CD4-positive, alpha-beta memory T cell (primary cell): ENCODE measurements around the gene HINT3. TPM values are rescaled to one million over a fixed set of nuclear protein-coding genes. Genes with fewer than 3 reads are reported as not detected.
A peak's percentile ranks its signal among the peaks of the same experiment; 100 is the strongest.

ENCODE experiments used
- CTCF ChIA-PET: fragments of 350-600 bp; sonication (Branson Sonifier 250); formaldehyde crosslinking; loops from one replicate; lab custom pipeline; 2021; ENCODE audit warnings: inconsistent platforms; ENCODE audit not compliant: partially characterized antibody; lab: Charles Lee
- POLR2A ChIA-PET: fragments of 350-600 bp; sonication (Branson Sonifier 250); formaldehyde crosslinking; loops from one replicate; lab custom pipeline; 2021; ENCODE audit not compliant: partially characterized antibody; lab: Charles Lee
- DNase-seq, 5 donors: peaks; one replicate each; pipeline versions ENCODE4 v3.0.0 to v3.0.0-alpha.2; 2020 to 2022; ENCODE audit warnings: mixed read lengths in 1 of 5
- H3K27ac ChIP-seq: one replicate; pipeline ENCODE4 v1.7.0; 2013; ENCODE audit warnings: low read depth, low read length
- H3K27me3 ChIP-seq: 2 replicates; pipeline ENCODE4 v1.7.0; 2013; ENCODE audit warnings: mild to moderate bottlenecking, low read length, moderate library complexity; ENCODE audit not compliant: insufficient read depth
- H3K36me3 ChIP-seq: 2 replicates; pipeline ENCODE4 v1.7.0; 2013; ENCODE audit warnings: mild to moderate bottlenecking, low read length, moderate library complexity; ENCODE audit not compliant: insufficient read depth
- H3K4me1 ChIP-seq: 2 replicates; pipeline ENCODE4 v1.7.0; 2013; ENCODE audit warnings: mild to moderate bottlenecking, low read length, moderate library complexity; ENCODE audit not compliant: insufficient read depth
- H3K4me3 ChIP-seq, 2 donors: one replicate each; pipeline ENCODE4 v1.7.0; 2013; ENCODE audit warnings: low read length in 2 of 2, mild to moderate bottlenecking in 1 of 2
- H3K9me3 ChIP-seq, 2 donors: one replicate each; pipeline ENCODE4 v1.7.0; 2013; ENCODE audit warnings: low read length in 2 of 2, control low read depth in 1 of 2; ENCODE audit not compliant: control insufficient read depth in 1 of 2
- H3K27ac Mint-ChIP-seq, 7 donors: one replicate each; pipeline ENCODE4 v1.8.0; 2020 to 2021; ENCODE audit warnings: mixed read lengths in 7 of 7, mild to moderate bottlenecking in 6 of 7, inconsistent platforms in 3 of 7, moderate library complexity in 3 of 7
- H3K27me3 Mint-ChIP-seq, 2 donors: one replicate each; pipeline ENCODE4 v1.8.0; 2020 to 2021; ENCODE audit warnings: mixed read lengths in 2 of 2
- H3K36me3 Mint-ChIP-seq, 2 donors: one replicate each; pipeline ENCODE4 v1.8.0; 2020 to 2021; ENCODE audit warnings: mixed read lengths in 2 of 2, inconsistent platforms in 1 of 2, mild to moderate bottlenecking in 1 of 2
- H3K4me1 Mint-ChIP-seq, 4 donors: one replicate each; pipeline ENCODE4 v1.8.0; 2020 to 2021; ENCODE audit warnings: mixed read lengths in 4 of 4, mild to moderate bottlenecking in 1 of 4
- H3K4me3 Mint-ChIP-seq, 8 donors: one replicate each; pipeline ENCODE4 v1.8.0; 2020 to 2021; ENCODE audit warnings: mixed read lengths in 8 of 8, mild to moderate bottlenecking in 7 of 8, moderate library complexity in 6 of 8, inconsistent platforms in 3 of 8
- H3K9me3 Mint-ChIP-seq, 8 donors: one replicate each; pipeline ENCODE4 v1.8.0; 2020 to 2021; ENCODE audit warnings: mixed read lengths in 8 of 8, mild to moderate bottlenecking in 5 of 8, inconsistent platforms in 3 of 8, moderate library complexity in 1 of 8
- intact Hi-C: fragments of 100-400 bp; cut with micrococcal nuclease; formaldehyde crosslinking; loops from one replicate; pipeline ENCODE4 v1.15.1; 2023
- polyA plus RNA-seq, 2 donors: library from polyadenylated mRNA; unstranded; fragments of 300-500 nt; fragmentation: Illumina TruSeq; gene quantifications; one replicate each; pipeline ENCODE4 v1.2.3, GENCODE V29; 2021
- total RNA-seq, 2 experiments: library from RNA; stranded (reverse); gene quantifications; one replicate each; pipeline ENCODE4 v1.2.3, GENCODE V29; 2021

HINT3 gene
- total and polyA plus RNA-seq, 4 experiments from 2014 or later, result 8.1 to 12.7 (median 10.1) TPM

DNA sequence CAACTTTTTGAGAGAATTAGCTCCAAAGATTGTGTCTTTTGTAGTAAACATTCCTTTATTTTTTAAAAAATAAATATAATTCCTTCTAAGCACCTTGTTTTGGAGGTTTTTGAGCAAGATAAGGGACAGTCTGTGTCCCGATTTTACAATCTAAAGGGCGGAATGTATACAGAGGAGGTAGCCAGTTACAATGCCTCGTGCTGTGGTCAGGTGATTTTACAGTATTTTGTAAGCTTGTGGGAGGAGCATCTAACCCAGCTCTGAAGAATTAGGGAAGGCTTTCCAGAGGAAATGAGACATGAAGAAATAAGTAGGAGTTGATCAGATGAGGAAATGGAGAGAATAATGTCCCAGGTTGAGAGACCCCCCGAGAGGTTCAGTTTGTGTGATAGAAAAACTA is 1.3 kb downstream of the HINT3 start:
- Mint-ChIP-seq H3K27ac (no peak overlapping the region), H3K36me3 (peaks cover 2 to 12% of the 10 kb centered on the region in 2 donors), H3K9me3 (no peaks in the 10 kb centered on the region), H3K4me3 (no peak overlapping the region), H3K4me1 (peaks cover 4 to 31% (median 12%) of the 10 kb centered on the region in 4 donors), H3K27me3 (no peaks in the 10 kb centered on the region)
- intact Hi-C loops, result loop anchor here (2.0 kb wide), 2 partner anchors 39 to 655 kb away; no protein-coding TSS in a partner anchor
- H3K36me3 ChIP-seq, result no peaks in the 10 kb centered on the region
- DNase-seq, result no peak
- no peaks in the 10 kb centered on the region for H3K9me3 ChIP-seq
- CTCF ChIA-PET, result interaction anchor here (0.7 to 8.2 kb wide), 19 partner anchors 10 to 647 kb away, joined by 3 to 118 read pairs (median 11); partner anchors contain the start of genes NCOA7 and TRMT11
- H3K4me1 ChIP-seq, result peaks cover 45% of the 10 kb centered on the region
- peak overlapping the region in 1 of 2 donors; percentile 60 for H3K4me3 ChIP-seq
- H3K27me3 ChIP-seq, result no peaks in the 10 kb centered on the region
- no peak overlapping the region for H3K27ac ChIP-seq
- POLR2A ChIA-PET, result interaction anchor here (0.6 to 7.3 kb wide), 6 partner anchors 14 to 210 kb away, joined by 3 to 133 read pairs (median 25); partner anchors contain the start of genes NCOA7 and TRMT11

DNA sequence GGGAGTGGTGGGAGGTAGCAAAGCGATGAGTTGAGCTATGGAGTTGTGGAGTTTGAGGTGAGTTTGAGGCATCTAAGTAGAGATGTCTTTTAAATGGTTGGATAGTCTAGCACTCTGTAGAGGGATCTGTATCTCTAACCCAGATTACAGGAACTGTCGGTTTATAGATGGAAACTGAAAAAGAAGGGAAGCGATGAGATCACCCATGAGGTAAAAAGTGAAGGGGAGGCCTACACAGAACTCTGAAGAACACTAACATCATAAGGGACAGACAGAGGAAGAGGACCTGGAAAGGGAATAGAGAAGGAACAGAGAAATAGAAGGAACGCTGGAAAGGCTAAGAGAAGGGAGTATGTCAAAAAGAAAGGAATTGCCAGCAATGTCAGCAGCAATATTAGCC is 2.5 kb downstream of the HINT3 start:
- H3K4me1 ChIP-seq, result peaks cover 49% of the 10 kb centered on the region
- no peaks in the 10 kb centered on the region for H3K36me3 ChIP-seq
- no peak overlapping the region for H3K27ac Mint-ChIP-seq
- H3K4me1 Mint-ChIP-seq, result peaks cover 15 to 34% (median 22%) of the 10 kb centered on the region in 4 donors
- CTCF ChIA-PET, result interaction anchor here (0.6 to 8.2 kb wide), 5 partner anchors 15 to 173 kb away, joined by 3 to 118 read pairs (median 25); partner anchors contain the start of genes NCOA7 and TRMT11
- H3K27me3 Mint-ChIP-seq, result no peaks in the 10 kb centered on the region
- H3K9me3 ChIP-seq, result no peaks in the 10 kb centered on the region
- H3K36me3 Mint-ChIP-seq, result peaks cover 4 to 12% of the 10 kb centered on the region in 2 donors
- POLR2A ChIA-PET, result interaction anchor here (4.6 kb wide), 1 partner anchor 27 kb away, joined by 46 read pairs; the partner anchor contains the start of gene TRMT11
- no peak for DNase-seq
- no peaks in the 10 kb centered on the region for H3K9me3 Mint-ChIP-seq
- no peak overlapping the region for H3K4me3 Mint-ChIP-seq
- no peak overlapping the region for H3K4me3 ChIP-seq
- no peaks in the 10 kb centered on the region for H3K27me3 ChIP-seq
- intact Hi-C loops, result no loop called here
- no peak overlapping the region for H3K27ac ChIP-seq

- H3K27me3 ChIP-seq, result no peaks in the 10 kb centered on the region
- CTCF ChIA-PET, result interaction anchor here (0.8 to 6.2 kb wide), 5 partner anchors 9 to 170 kb away, joined by 3 to 44 read pairs (median 3); partner anchors contain the start of gene NCOA7
- no peaks in the 10 kb centered on the region for H3K9me3 Mint-ChIP-seq
- H3K4me1 ChIP-seq, result peaks cover 45% of the 10 kb centered on the region
- H3K4me1 Mint-ChIP-seq, result peaks cover 13 to 31% (median 25%) of the 10 kb centered on the region in 4 donors
- H3K36me3 Mint-ChIP-seq, result peaks cover 4 to 12% of the 10 kb centered on the region in 2 donors
- peak overlapping the region in 1 of 7 donors; percentile 0 for H3K27ac Mint-ChIP-seq
- POLR2A ChIA-PET, result interaction anchor here (1.9 to 2.6 kb wide), 2 partner anchors 171 to 180 kb away, joined by 6 to 8 read pairs; no protein-coding TSS in a partner anchor
- H3K27ac ChIP-seq, result no peak overlapping the region
- no peak overlapping the region for H3K4me3 ChIP-seq
- no peak for DNase-seq
- intact Hi-C loops, result no loop called here
- H3K27me3 Mint-ChIP-seq, result no peaks in the 10 kb centered on the region
- H3K9me3 ChIP-seq, result no peaks in the 10 kb centered on the region
- no peak overlapping the region for H3K4me3 Mint-ChIP-seq
- H3K36me3 ChIP-seq, result no peaks in the 10 kb centered on the region
Observed at GRCh38 chr6:125961117-125961516, 4.5 kb downstream of the HINT3 start.

GRCh38 chr6:125962900-125963497 is 6.4 kb downstream of the HINT3 start:
- no peak overlapping the region for H3K27ac ChIP-seq
- H3K4me3 ChIP-seq, result no peak overlapping the region
- Mint-ChIP-seq H3K4me1 (peaks cover 13 to 32% (median 25%) of the 10 kb centered on the region in 4 donors), H3K4me3 (no peak overlapping the region), H3K9me3 (no peaks in the 10 kb centered on the region), H3K36me3 (peaks cover 9 to 20% of the 10 kb centered on the region in 2 donors), H3K27me3 (no peaks in the 10 kb centered on the region), H3K27ac (peak overlapping the region in 4 of 7 donors; percentile 2 to 78 (median 50))
- ChIA-PET CTCF (interaction anchor here (1.0 to 1.5 kb wide), 4 partner anchors 8 to 172 kb away, joined by 3 to 4 read pairs (median 4); partner anchors contain the start of genes NCOA7 and TRMT11), POLR2A (interaction anchor here (1.9 to 2.6 kb wide), 3 partner anchors 172 to 182 kb away, joined by 5 to 8 read pairs (median 6); partner anchors contain the start of gene NCOA7)
- intact Hi-C loops, result no loop called here
- no peaks in the 10 kb centered on the region for H3K9me3 ChIP-seq
- H3K27me3 ChIP-seq, result no peaks in the 10 kb centered on the region
- H3K36me3 ChIP-seq, result peaks cover 1% of the 10 kb centered on the region
- no peak for DNase-seq
- H3K4me1 ChIP-seq, result peaks cover 34% of the 10 kb centered on the region

GRCh38 chr6:125963817-125964216 is 7.2 kb downstream of the HINT3 start:
- H3K27ac ChIP-seq, result no peak overlapping the region
- H3K4me1 ChIP-seq, result peaks cover 26% of the 10 kb centered on the region
- Mint-ChIP-seq H3K9me3 (no peaks in the 10 kb centered on the region), H3K4me3 (no peak overlapping the region), H3K27ac (peak overlapping the region in 3 of 7 donors; percentile 14 to 65 (median 63)), H3K27me3 (no peaks in the 10 kb centered on the region), H3K36me3 (peaks cover 14 to 28% of the 10 kb centered on the region in 2 donors), H3K4me1 (peaks cover 17 to 37% (median 27%) of the 10 kb centered on the region in 4 donors)
- ChIA-PET CTCF (interaction anchor here (0.8 to 1.5 kb wide), 3 partner anchors 8 to 11 kb away, joined by 3 to 4 read pairs (median 3); no protein-coding TSS in a partner anchor), POLR2A (interaction anchor here (2.0 to 2.2 kb wide), 2 partner anchors 172 to 182 kb away, joined by 5 to 7 read pairs; partner anchors contain the start of gene NCOA7)
- no peaks in the 10 kb centered on the region for H3K9me3 ChIP-seq
- peaks cover 4% of the 10 kb centered on the region for H3K36me3 ChIP-seq
- H3K27me3 ChIP-seq, result no peaks in the 10 kb centered on the region
- intact Hi-C loops, result no loop called here
- no peak overlapping the region for H3K4me3 ChIP-seq
- DNase-seq, result no peak

GRCh38 chr6:125966569-125966968 is 10.0 kb downstream of the HINT3 start:
- CTCF ChIA-PET, result no interaction called here

DNA sequence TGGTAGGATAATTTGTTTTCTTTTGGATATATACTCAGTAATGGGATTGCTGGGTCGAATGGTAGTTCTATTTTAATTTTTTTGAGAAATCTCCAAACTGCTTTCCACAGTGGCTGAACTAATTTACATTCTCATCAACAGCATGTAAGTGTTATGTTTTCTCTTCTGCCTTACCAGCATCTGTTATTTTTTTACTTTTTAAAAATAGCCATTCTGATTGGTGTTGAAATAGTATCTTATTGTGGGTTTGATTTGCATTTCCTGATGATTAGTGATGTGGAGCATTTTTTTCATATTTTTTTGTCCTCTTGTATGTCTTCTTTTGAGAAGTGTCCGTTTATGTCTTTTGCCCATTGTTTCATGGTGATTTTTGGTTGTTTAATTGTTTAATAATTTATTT is 11.9 kb downstream of the HINT3 start:
- POLR2A ChIA-PET, result no interaction called here
- intact Hi-C loops, result no loop called here

More at GRCh38 chr6:125966569-125966968, 10.0 kb downstream of the HINT3 start:
- H3K4me3 ChIP-seq, result no peak overlapping the region
- intact Hi-C loops, result no loop called here
- no peak overlapping the region for H3K27ac ChIP-seq
- peaks cover 4% of the 10 kb centered on the region for H3K36me3 ChIP-seq
- Mint-ChIP-seq H3K4me1 (peaks cover 18 to 36% (median 31%) of the 10 kb centered on the region in 4 donors), H3K27me3 (no peaks in the 10 kb centered on the region), H3K9me3 (no peaks in the 10 kb centered on the region), H3K36me3 (peaks cover 16 to 33% of the 10 kb centered on the region in 2 donors), H3K27ac (peak overlapping the region in 4 of 7 donors; percentile 14 to 61 (median 37)), H3K4me3 (no peak overlapping the region)
- no peaks in the 10 kb centered on the region for H3K27me3 ChIP-seq
- DNase-seq, result no peak
- H3K4me1 ChIP-seq, result peaks cover 5% of the 10 kb centered on the region
- no peaks in the 10 kb centered on the region for H3K9me3 ChIP-seq
- POLR2A ChIA-PET, result no interaction called here

More for the DNA sequence above, 11.9 kb downstream of the HINT3 start:
- Histone ChIP-seq H3K4me3 (no peak overlapping the region), H3K27me3 (no peaks in the 10 kb centered on the region), H3K36me3 (peaks cover 4% of the 10 kb centered on the region), H3K4me1 (no peaks in the 10 kb centered on the region), H3K9me3 (no peaks in the 10 kb centered on the region), H3K27ac (no peak overlapping the region)
- Mint-ChIP-seq H3K27ac (peak overlapping the region in 1 of 7 donors; percentile 70), H3K36me3 (peaks cover 18 to 41% of the 10 kb centered on the region in 2 donors), H3K9me3 (no peaks in the 10 kb centered on the region), H3K4me1 (peaks cover 7 to 26% (median 21%) of the 10 kb centered on the region in 4 donors), H3K27me3 (no peaks in the 10 kb centered on the region), H3K4me3 (no peak overlapping the region)
- CTCF ChIA-PET, result interaction anchor here (1.6 kb wide), 1 partner anchor 12 kb away, joined by 17 read pairs; the partner anchor contains the start of gene HINT3
- no peak for DNase-seq
